HEK293 (cell line): Measurements from ENCODE around the gene UGT1A6.

Source experiments
- CTCF ChIA-PET: fragments of 350-600 bp; formaldehyde crosslinking; extraction: SDS; loops from one replicate; lab custom pipeline; 2021; ENCODE audit warnings: antibody characterized with exemption; lab: Yijun Ruan, JAX
- POLR2A ChIA-PET: fragments of 300-600 bp; formaldehyde crosslinking; extraction: SDS; loops from one replicate; lab custom pipeline; 2020; ENCODE audit warnings: antibody characterized with exemption, inconsistent platforms; lab: Yijun Ruan, JAX
- H3K27ac ChIP-seq: fragments of 200-500 bp; sonication (Bioruptor generic); 2 replicates; pipeline ENCODE4 v1.5.1; 2014; ENCODE audit warnings: low read depth, low read length, control low read depth, inconsistent platforms; ENCODE audit errors: extremely low read depth
- H3K36me3 ChIP-seq, 2 experiments: fragments of 200-500 bp in 1 of 2; sonication (Bioruptor generic) in 1 of 2; 1 replicate in 1 of 2; 2 replicates in 1 of 2; pipeline ENCODE4 v1.5.1; 2014 to 2017; ENCODE audit warnings: inconsistent platforms in 2 of 2, low read length in 2 of 2; ENCODE audit not compliant: control insufficient read depth in 2 of 2, insufficient read depth in 1 of 2
- H3K4me1 ChIP-seq: fragments of 200-500 bp; sonication (Bioruptor generic); 2 replicates; pipeline ENCODE4 v1.5.1; 2014; ENCODE audit warnings: mild to moderate bottlenecking, low read length, inconsistent platforms; ENCODE audit not compliant: control insufficient read depth, insufficient read depth
- H3K4me3 ChIP-seq: 2 replicates; pipeline ENCODE4 v1.5.1; 2011; ENCODE audit warnings: low read depth, mild to moderate bottlenecking, control low read depth, low read length, moderate library complexity
- H3K9me3 ChIP-seq: fragments of 200-500 bp; sonication (Bioruptor generic); 2 replicates; pipeline ENCODE4 v1.5.1; 2014; ENCODE audit warnings: low read depth, low read length, inconsistent platforms; ENCODE audit not compliant: control insufficient read depth, insufficient read depth
- GLIS1 ChIP-seq: fragments of 450-650 bp; formaldehyde crosslinking; IDR thresholded peaks from 2 replicates; pipeline ENCODE4 v1.5.1; 2016; ENCODE audit warnings: missing biosample characterization, missing genetic modification characterization
- GLIS2 ChIP-seq: fragments of 450-650 bp; formaldehyde crosslinking; IDR thresholded peaks from 2 replicates; pipeline ENCODE4 v1.5.1; 2016; ENCODE audit warnings: missing biosample characterization, missing genetic modification characterization
- ZBTB20 ChIP-seq: fragments of 450-650 bp; formaldehyde crosslinking; IDR thresholded peaks from 2 replicates; pipeline ENCODE4 v1.5.1; 2016; ENCODE audit warnings: missing biosample characterization, missing genetic modification characterization
- ZNF121 ChIP-seq: fragments of 450-650 bp; formaldehyde crosslinking; IDR thresholded peaks from 2 replicates; pipeline ENCODE4 v1.5.1; 2016; ENCODE audit warnings: missing biosample characterization, missing genetic modification characterization
- ZNF132 ChIP-seq: fragments of 450-650 bp; formaldehyde crosslinking; IDR thresholded peaks from 2 replicates; pipeline ENCODE4 v1.5.1; 2017; ENCODE audit warnings: missing biosample characterization, missing genetic modification characterization, borderline replicate concordance
- ZNF148 ChIP-seq: fragments of 450-650 bp; formaldehyde crosslinking; IDR thresholded peaks from 2 replicates; pipeline ENCODE4 v1.5.0; 2017; ENCODE audit warnings: missing biosample characterization, missing genetic modification characterization, borderline replicate concordance
- ZNF155 ChIP-seq: fragments of 450-650 bp; formaldehyde crosslinking; IDR thresholded peaks from 2 replicates; pipeline ENCODE4 v1.5.1; 2016; ENCODE audit warnings: missing biosample characterization, missing genetic modification characterization
- ZNF302 ChIP-seq: fragments of 450-650 bp; formaldehyde crosslinking; IDR thresholded peaks from 2 replicates; pipeline ENCODE4 v1.5.1; 2016; ENCODE audit warnings: missing biosample characterization, missing genetic modification characterization, low read depth
- ZNF37A ChIP-seq: fragments of 450-650 bp; IDR thresholded peaks from 2 replicates; pipeline ENCODE4 v1.5.1; 2018; ENCODE audit warnings: missing biosample characterization, missing genetic modification characterization
- ZNF544 ChIP-seq: fragments of 450-650 bp; formaldehyde crosslinking; IDR thresholded peaks from 2 replicates; pipeline ENCODE4 v1.5.0; 2017; ENCODE audit warnings: missing biosample characterization, missing genetic modification characterization
- ZNF701 ChIP-seq: fragments of 450-650 bp; formaldehyde crosslinking; IDR thresholded peaks from 2 replicates; pipeline ENCODE4 v1.5.1; 2016; ENCODE audit warnings: missing biosample characterization, missing genetic modification characterization
- ZNF707 ChIP-seq: fragments of 450-650 bp; formaldehyde crosslinking; IDR thresholded peaks from 2 replicates; pipeline ENCODE4 v1.5.1; 2016; ENCODE audit warnings: missing biosample characterization, missing genetic modification characterization
- ZNF843 ChIP-seq: fragments of 450-650 bp; formaldehyde crosslinking; IDR thresholded peaks from 2 replicates; pipeline ENCODE4 v1.5.1; 2016; ENCODE audit warnings: missing biosample characterization, missing genetic modification characterization
- TF ChIP-seq, protein P1 (sequence below): fragments of 450-650 bp; formaldehyde crosslinking; IDR thresholded peaks from 2 replicates; pipeline ENCODE4 v1.5.1; 2016; ENCODE audit warnings: missing biosample characterization, missing genetic modification characterization
- TF ChIP-seq, protein P2 (sequence below): fragments of 450-650 bp; formaldehyde crosslinking; IDR thresholded peaks from 2 replicates; pipeline ENCODE4 v1.5.1; 2016; ENCODE audit warnings: missing biosample characterization, missing genetic modification characterization

UGT1A6 gene

DNA sequence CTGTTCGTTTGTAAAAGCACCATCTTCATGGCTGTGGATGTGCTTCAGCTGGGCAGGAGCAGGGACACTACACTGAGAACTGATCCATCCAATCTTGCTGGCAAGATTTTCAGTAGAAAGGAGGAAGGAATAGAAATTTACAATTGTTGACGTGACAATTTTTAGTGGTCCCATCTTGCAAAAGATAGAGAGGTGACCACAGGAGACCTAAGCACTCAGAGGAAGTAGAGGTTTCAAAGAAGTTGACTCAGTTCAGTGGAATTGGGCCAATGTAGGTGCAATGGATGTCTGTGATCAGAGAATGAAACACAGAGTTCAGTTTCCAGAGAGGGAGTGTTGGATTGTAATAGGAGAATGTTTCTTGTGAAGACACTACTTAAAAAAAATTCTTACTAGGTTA, 21.4 kb downstream of the UGT1A6 start:
- H3K27ac ChIP-seq: no peak overlapping the region
- H3K36me3 ChIP-seq: no peaks in the 10 kb centered on the region
- no peaks in the 10 kb centered on the region for H3K9me3 ChIP-seq
- H3K4me1 ChIP-seq: no peaks in the 10 kb centered on the region
- TF ChIP-seq ZNF701 (no peak), ZBTB20 (tag by site-specific recombination) (no peak), ZNF302 (tag by site-specific recombination) (no peak)
- ChIA-PET POLR2A (no interaction called here), CTCF (no interaction called here)
- H3K4me3 ChIP-seq: no peak overlapping the region

DNA sequence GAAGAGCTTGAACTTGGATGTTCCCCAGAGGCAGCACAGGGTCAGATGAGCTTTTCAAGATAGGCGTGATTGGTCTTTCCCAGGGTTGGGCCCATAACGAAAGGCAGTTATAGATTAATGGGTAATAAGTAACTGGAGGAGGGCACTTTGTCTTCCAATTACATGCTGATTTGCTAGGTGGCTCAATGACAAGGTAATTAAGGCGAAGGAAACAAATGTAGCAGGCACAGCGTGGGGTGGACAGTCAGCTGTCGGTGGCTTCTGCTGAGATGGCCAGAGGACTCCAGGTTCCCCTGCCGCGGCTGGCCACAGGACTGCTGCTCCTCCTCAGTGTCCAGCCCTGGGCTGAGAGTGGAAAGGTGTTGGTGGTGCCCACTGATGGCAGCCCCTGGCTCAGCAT, 25.9 kb downstream of the UGT1A6 start, which contains the start of gene UGT1A4:
TSS of gene UGT1A4 (plus strand) at position 185 of the 400 bp plus-strand sequence. CDS start at position 270, 85 bp downstream.
- TF ChIP-seq, protein P1, sequence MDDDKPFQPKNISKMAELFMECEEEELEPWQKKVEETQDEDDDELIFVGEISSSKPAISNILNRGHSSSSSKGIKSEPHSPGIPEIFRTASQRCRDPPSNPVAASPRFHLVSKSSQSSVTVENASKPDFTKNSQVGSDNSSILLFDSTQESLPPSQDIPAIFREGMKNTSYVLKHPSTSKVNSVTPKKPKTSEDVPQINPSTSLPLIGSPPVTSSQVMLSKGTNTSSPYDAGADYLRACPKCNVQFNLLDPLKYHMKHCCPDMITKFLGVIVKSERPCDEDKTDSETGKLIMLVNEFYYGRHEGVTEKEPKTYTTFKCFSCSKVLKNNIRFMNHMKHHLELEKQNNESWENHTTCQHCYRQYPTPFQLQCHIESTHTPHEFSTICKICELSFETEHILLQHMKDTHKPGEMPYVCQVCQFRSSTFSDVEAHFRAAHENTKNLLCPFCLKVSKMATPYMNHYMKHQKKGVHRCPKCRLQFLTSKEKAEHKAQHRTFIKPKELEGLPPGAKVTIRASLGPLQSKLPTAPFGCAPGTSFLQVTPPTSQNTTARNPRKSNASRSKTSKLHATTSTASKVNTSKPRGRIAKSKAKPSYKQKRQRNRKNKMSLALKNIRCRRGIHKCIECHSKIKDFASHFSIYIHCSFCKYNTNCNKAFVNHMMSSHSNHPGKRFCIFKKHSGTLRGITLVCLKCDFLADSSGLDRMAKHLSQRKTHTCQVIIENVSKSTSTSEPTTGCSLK (tag by site-specific recombination): no peak
- TF ChIP-seq, protein P2, sequence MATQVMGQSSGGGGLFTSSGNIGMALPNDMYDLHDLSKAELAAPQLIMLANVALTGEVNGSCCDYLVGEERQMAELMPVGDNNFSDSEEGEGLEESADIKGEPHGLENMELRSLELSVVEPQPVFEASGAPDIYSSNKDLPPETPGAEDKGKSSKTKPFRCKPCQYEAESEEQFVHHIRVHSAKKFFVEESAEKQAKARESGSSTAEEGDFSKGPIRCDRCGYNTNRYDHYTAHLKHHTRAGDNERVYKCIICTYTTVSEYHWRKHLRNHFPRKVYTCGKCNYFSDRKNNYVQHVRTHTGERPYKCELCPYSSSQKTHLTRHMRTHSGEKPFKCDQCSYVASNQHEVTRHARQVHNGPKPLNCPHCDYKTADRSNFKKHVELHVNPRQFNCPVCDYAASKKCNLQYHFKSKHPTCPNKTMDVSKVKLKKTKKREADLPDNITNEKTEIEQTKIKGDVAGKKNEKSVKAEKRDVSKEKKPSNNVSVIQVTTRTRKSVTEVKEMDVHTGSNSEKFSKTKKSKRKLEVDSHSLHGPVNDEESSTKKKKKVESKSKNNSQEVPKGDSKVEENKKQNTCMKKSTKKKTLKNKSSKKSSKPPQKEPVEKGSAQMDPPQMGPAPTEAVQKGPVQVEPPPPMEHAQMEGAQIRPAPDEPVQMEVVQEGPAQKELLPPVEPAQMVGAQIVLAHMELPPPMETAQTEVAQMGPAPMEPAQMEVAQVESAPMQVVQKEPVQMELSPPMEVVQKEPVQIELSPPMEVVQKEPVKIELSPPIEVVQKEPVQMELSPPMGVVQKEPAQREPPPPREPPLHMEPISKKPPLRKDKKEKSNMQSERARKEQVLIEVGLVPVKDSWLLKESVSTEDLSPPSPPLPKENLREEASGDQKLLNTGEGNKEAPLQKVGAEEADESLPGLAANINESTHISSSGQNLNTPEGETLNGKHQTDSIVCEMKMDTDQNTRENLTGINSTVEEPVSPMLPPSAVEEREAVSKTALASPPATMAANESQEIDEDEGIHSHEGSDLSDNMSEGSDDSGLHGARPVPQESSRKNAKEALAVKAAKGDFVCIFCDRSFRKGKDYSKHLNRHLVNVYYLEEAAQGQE (tag by site-specific recombination): no peak
- TF ChIP-seq ZNF155 (tag by site-specific recombination): no peak
- no peak for TF ChIP-seq GLIS2
- no peak for TF ChIP-seq ZNF121
- TF ChIP-seq ZNF707: no peak
- no peak for TF ChIP-seq ZNF37A
- no peak for TF ChIP-seq ZNF148 (tag by site-specific recombination)
- no peak for TF ChIP-seq GLIS1
- no peak for TF ChIP-seq ZNF544 (tag by site-specific recombination)
- TF ChIP-seq ZNF132 (tag by site-specific recombination): no peak
- TF ChIP-seq ZNF843 (tag by site-specific recombination): no peak
- Histone ChIP-seq H3K4me3 (no peak within 1 kb of the TSS), H3K27ac (no peak within 1 kb of the TSS), H3K9me3 (no peaks in the 10 kb centered on the region), H3K4me1 (no peaks in the 10 kb centered on the region), H3K36me3 (no peaks in the 10 kb centered on the region)
- ChIA-PET CTCF (no interaction called here), POLR2A (no interaction called here)
